HFF-Myc (cell line): Measurements from ENCODE around the gene ITIH4.
A peak's percentile ranks its signal among the peaks of the same experiment; 100 is the strongest.

ENCODE experiments used
- DNase-seq: peaks from one replicate; pipeline ENCODE4 v3.0.0-alpha.2; 2011; ENCODE audit warnings: low read depth; ENCODE audit errors: extremely low read depth
- H3K4me3 ChIP-seq: replicated peaks from 2 replicates; pipeline ENCODE4 v1.5.1; 2011; ENCODE audit warnings: low read depth, mild to moderate bottlenecking, control low read depth, low read length
- TF ChIP-seq, protein P1 (sequence below): IDR thresholded peaks from 2 replicates; pipeline ENCODE4 v1.5.1; 2012; ENCODE audit warnings: mild to moderate bottlenecking, low read depth, low read length, control low read depth; ENCODE audit errors: missing control alignments

ITIH4 gene

DNA sequence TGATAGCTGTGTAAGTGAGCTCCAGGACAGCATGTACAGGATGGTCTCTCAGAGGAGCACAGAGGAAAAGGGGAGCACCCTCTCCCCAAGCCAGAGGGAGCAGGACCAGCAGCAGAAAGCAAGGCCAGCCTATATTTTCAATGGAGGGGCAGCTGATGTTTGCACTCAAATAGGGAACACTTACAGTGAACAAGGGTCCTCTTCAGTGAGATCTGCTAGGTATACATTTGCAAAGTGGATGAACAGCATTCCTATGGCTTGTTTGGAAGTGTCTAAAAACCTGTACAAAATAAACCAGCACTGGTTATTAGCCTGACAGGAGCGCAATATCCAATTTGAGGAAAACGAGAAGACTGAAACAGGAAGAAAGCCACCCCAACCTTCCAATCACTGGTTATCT is 21.9 kb upstream of the ITIH4 start:
- TF ChIP-seq, protein P1, sequence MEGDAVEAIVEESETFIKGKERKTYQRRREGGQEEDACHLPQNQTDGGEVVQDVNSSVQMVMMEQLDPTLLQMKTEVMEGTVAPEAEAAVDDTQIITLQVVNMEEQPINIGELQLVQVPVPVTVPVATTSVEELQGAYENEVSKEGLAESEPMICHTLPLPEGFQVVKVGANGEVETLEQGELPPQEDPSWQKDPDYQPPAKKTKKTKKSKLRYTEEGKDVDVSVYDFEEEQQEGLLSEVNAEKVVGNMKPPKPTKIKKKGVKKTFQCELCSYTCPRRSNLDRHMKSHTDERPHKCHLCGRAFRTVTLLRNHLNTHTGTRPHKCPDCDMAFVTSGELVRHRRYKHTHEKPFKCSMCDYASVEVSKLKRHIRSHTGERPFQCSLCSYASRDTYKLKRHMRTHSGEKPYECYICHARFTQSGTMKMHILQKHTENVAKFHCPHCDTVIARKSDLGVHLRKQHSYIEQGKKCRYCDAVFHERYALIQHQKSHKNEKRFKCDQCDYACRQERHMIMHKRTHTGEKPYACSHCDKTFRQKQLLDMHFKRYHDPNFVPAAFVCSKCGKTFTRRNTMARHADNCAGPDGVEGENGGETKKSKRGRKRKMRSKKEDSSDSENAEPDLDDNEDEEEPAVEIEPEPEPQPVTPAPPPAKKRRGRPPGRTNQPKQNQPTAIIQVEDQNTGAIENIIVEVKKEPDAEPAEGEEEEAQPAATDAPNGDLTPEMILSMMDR = no peak
- no peak for DNase-seq

DNA sequence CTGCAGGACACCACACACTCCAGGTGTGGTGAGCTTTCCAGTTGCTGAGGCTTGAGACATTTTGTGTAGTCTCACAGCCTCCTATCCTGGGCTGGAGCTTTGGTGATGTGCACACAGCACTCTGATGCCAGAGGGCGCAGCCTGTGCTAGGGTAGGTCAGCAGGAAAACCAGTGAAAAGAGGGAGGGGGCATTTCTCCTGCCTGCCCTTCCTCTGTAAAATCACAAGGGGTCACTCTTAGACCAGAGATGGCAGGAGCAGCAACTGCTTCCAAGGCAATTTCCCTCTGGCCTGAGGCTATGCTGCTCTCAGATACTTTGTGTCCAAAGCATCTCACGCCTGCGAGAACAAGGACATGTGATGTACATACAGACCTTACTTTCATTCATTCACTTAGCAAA is 20.9 kb upstream of the ITIH4 start:
- TF ChIP-seq, protein P1 = peak; percentile 70
- no peak overlapping the region for H3K4me3 ChIP-seq
- DNase-seq = peak; percentile 35

More for the DNA sequence above, 21.9 kb upstream of the ITIH4 start:
- H3K4me3 ChIP-seq = no peak overlapping the region

DNA sequence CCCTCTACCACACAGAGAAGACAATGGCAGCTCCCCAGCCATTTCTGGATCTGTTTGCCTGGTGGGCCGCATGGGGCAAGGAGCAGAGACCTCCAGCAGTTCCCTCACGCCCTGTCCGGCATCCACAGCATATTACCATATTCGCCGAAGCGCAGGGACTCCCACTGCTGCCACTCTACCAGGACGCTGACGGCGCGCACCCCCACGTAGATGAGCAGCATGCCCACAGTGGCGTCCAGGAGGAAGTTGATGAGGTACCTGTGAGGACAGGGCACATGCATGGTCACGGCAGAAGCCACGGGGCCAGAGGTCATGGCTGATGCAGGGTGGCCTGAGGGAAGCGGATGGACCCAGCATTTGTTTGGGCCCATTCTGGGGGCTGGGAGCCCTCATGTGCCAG is 19.2 kb upstream of the ITIH4 start:
- H3K4me3 ChIP-seq = no peak overlapping the region
- no peak for DNase-seq
- TF ChIP-seq, protein P1 = no peak

DNA sequence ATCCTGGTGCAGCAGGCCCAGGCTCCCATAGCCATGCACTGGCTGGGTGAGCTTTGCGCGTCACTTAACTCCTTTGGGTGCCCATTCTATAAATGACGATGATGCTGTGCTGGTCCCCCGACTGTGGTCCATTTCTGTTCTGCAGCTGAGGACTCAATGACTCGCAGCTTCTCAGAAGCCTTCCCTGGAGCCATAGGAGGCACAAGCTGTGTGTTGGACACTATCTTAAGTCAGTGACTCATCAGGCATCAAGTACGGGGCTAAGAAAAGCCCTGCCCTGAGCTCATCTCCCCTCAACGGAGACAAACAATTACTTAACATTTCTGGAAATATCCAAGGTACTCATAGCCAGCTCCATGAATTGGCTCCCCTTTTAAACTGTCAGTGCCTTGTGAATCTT is 18.1 kb upstream of the ITIH4 start:
- TF ChIP-seq, protein P1 = no peak
- DNase-seq = peak; percentile 26
- no peak overlapping the region for H3K4me3 ChIP-seq

DNA sequence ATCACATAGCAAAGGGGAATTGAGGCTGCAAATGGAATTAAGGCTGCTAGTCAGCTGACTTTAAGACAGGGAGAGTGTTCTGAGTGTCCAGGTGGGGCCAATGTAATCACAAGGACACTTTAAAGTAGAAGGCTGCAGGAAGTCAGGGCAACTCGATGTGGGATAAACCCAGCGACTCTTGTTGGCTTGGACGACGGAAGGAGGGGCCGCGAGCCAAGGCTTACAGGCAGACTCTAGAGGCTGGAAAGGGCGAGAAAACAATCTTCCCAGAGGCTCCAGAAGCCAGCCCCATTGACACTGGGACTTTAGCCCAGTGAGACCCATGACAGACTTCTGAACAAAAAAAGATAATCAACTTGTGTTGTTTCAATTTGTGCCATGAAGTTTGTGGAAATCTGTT is 17.3 kb upstream of the ITIH4 start:
- DNase-seq = no peak
- TF ChIP-seq, protein P1 = no peak
- H3K4me3 ChIP-seq = no peak overlapping the region

DNA sequence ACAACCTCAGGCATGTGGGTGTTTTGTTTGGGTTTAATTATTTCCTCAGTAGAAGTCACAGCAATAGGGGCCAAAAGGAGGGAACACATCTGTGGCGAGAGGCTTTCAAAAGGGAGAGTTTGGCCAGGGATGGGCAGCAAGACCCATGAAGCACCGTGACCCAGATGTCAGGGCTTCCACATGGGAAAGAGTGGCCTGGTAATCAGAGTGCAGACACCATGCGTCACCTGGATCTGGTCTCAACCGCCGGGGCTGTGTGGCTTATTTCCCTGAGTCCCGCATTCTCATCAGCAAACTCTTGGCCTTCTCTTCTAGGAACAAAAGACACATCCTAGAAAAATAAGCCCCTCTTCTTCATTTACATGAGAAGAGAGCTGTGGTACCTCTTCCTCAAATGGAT is 16.8 kb upstream of the ITIH4 start:
- no peak for DNase-seq
- TF ChIP-seq, protein P1 = no peak
- no peak overlapping the region for H3K4me3 ChIP-seq

DNA sequence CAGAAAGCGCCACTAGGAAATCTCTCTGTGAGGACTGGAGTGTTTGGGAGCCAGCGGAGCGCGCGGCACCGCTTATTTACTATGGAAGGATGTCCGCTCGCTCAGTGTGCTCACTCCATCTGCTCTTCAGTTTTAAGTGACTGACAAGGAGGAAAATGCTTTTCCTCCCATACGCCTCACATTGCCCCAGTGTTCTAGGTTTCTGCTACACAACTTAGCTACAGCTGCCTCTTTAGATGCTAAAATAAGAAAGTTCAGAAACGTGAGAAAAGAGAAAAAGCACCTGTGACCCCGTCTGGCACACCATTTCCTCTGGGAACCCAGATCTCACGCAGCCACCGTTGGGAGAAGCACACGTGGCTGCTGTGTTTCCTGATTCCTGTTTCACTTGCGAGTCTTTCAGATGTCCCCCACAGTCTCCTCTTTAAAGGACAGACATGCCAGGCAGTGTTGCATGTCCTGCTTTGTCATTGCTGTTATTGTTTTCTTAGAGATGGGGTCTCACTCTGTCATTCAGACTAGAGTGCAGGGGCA is 16.0 kb upstream of the ITIH4 start:
- DNase-seq = no peak
- no peak overlapping the region for H3K4me3 ChIP-seq
- TF ChIP-seq, protein P1 = no peak
